Measurements from ENCODE around the gene KCNN3. TPM values are rescaled to one million over a fixed set of nuclear protein-coding genes. Genes with fewer than 3 reads are reported as not detected.

KCNN3 gene
- total RNA-seq, 1 experiment from 2014 or later = 0.26 TPM

GRCh38 chr1:154706851-154707250 is 163.2 kb downstream of the KCNN3 start:
- Histone ChIP-seq H3K9ac (ENCODE audit: low read length) (no peak overlapping the region), H3K9me3 (ENCODE audit: low read length) (no peaks in the 10 kb centered on the region), H3K4me1 (ENCODE audit: insufficient read depth, low read length) (no peaks in the 10 kb centered on the region), H2AFZ (ENCODE audit: low read length) (no peak overlapping the region), H3K9me2 (replicated peaks; ENCODE audit: low read length) (no peaks in the 10 kb centered on the region), H3K4me2 (ENCODE audit: low read length) (no peak overlapping the region), H3K36me3 (ENCODE audit: low read depth, low read length) (no peaks in the 10 kb centered on the region), H3K27me3 (ENCODE audit: low read length) (peaks cover 28% of the 10 kb centered on the region), H3K4me3 (ENCODE audit: low read length) (no peak overlapping the region), H4K20me1 (ENCODE audit: low read length) (no peaks in the 10 kb centered on the region), H3K79me2 (ENCODE audit: low read length) (no peaks in the 10 kb centered on the region), H3F3A (ENCODE audit: low read length, unreplicated experiment) (no peaks in the 10 kb centered on the region), H3K27ac (ENCODE audit: low read length) (no peak overlapping the region)
- no TSS peak for BruUV-seq (replicated peaks)
- ATAC-seq (no peak), DNase-seq (no peak)
- CTCF ChIA-PET = no interaction called here
- POLR2A ChIA-PET (ENCODE audit: unreplicated experiment) = no interaction called here
- no peak for TF ChIP-seq EZH2 (IDR thresholded peaks at IDR 0.05; ENCODE audit: low read length, unreplicated experiment)
- TF ChIP-seq CTCF (conservative IDR thresholded peaks at IDR 0.05; ENCODE audit: low read depth, low read length) = no peak
- TF ChIP-seq EZH2phosphoT487 (IDR thresholded peaks at IDR 0.05; ENCODE audit: borderline replicate concordance, low read length) = no peak
- intact Hi-C loops (cut with micrococcal nuclease) = no loop called here

GRCh38 chr1:154705544-154705943 is 164.5 kb downstream of the KCNN3 start:
- H2AFZ ChIP-seq (ENCODE audit: low read length) = no peak overlapping the region
- H3K9ac ChIP-seq (ENCODE audit: low read length) = no peak overlapping the region
- DNase-seq (no peak), ATAC-seq (no peak)
- TF ChIP-seq EZH2phosphoT487 (IDR thresholded peaks at IDR 0.05; ENCODE audit: borderline replicate concordance, low read length) = no peak
- no peak for TF ChIP-seq CTCF (conservative IDR thresholded peaks at IDR 0.05; ENCODE audit: low read depth, low read length)
- no peaks in the 10 kb centered on the region for H3K79me2 ChIP-seq (ENCODE audit: low read length)
- no peak overlapping the region for H3K27ac ChIP-seq (ENCODE audit: low read length)
- no peak overlapping the region for H3K4me3 ChIP-seq (ENCODE audit: low read length)
- intact Hi-C loops (cut with micrococcal nuclease) = no loop called here
- H4K20me1 ChIP-seq (ENCODE audit: low read length) = no peaks in the 10 kb centered on the region
- ChIA-PET POLR2A (ENCODE audit: unreplicated experiment) (no interaction called here), CTCF (no interaction called here)
- no peaks in the 10 kb centered on the region for H3K9me2 ChIP-seq (replicated peaks; ENCODE audit: low read length)
- no peaks in the 10 kb centered on the region for H3K4me1 ChIP-seq (ENCODE audit: insufficient read depth, low read length)
- H3F3A ChIP-seq (ENCODE audit: low read length, unreplicated experiment) = no peaks in the 10 kb centered on the region
- H3K9me3 ChIP-seq (ENCODE audit: low read length) = no peaks in the 10 kb centered on the region
- H3K36me3 ChIP-seq (ENCODE audit: low read depth, low read length) = no peaks in the 10 kb centered on the region
- H3K27me3 ChIP-seq (ENCODE audit: low read length) = peaks cover 39% of the 10 kb centered on the region
- BruUV-seq (replicated peaks) = no TSS peak
- no peak overlapping the region for H3K4me2 ChIP-seq (ENCODE audit: low read length)

GRCh38 chr1:154703170-154703569 is 166.9 kb downstream of the KCNN3 start:
- H3K9me3 ChIP-seq (ENCODE audit: low read length) = no peaks in the 10 kb centered on the region
- H4K20me1 ChIP-seq (ENCODE audit: low read length) = no peaks in the 10 kb centered on the region
- H3K4me2 ChIP-seq (ENCODE audit: low read length) = no peak overlapping the region
- peaks cover 39% of the 10 kb centered on the region for H3K27me3 ChIP-seq (ENCODE audit: low read length)
- H3K4me3 ChIP-seq (ENCODE audit: low read length) = no peak overlapping the region
- TF ChIP-seq CTCF (conservative IDR thresholded peaks at IDR 0.05; ENCODE audit: low read depth, low read length) = no peak
- TF ChIP-seq EZH2phosphoT487 (IDR thresholded peaks at IDR 0.05; ENCODE audit: borderline replicate concordance, low read length) = no peak
- no peak for TF ChIP-seq EZH2 (IDR thresholded peaks at IDR 0.05; ENCODE audit: low read length, unreplicated experiment)
- ATAC-seq (no peak), DNase-seq (peak; percentile 15)
- no TSS peak for BruUV-seq (replicated peaks)
- H3K27ac ChIP-seq (ENCODE audit: low read length) = no peak overlapping the region
- no peak overlapping the region for H3K9ac ChIP-seq (ENCODE audit: low read length)
- no peaks in the 10 kb centered on the region for H3F3A ChIP-seq (ENCODE audit: low read length, unreplicated experiment)
- no peak overlapping the region for H2AFZ ChIP-seq (ENCODE audit: low read length)
- H3K4me1 ChIP-seq (ENCODE audit: insufficient read depth, low read length) = peaks cover 7% of the 10 kb centered on the region
- no peaks in the 10 kb centered on the region for H3K79me2 ChIP-seq (ENCODE audit: low read length)
- CTCF ChIA-PET = no interaction called here
- no peaks in the 10 kb centered on the region for H3K36me3 ChIP-seq (ENCODE audit: low read depth, low read length)
- H3K9me2 ChIP-seq (replicated peaks; ENCODE audit: low read length) = no peaks in the 10 kb centered on the region
- intact Hi-C loops (cut with micrococcal nuclease) = no loop called here
- POLR2A ChIA-PET (ENCODE audit: unreplicated experiment) = no interaction called here
